Tibial nerve (tissue), 4 donors: Measurements from ENCODE around the gene EDN3. TPM values are rescaled to one million over a fixed set of nuclear protein-coding genes. Genes with fewer than 3 reads are reported as not detected.

ENCODE experiments used
- DNase-seq, 2 donors: peaks; one replicate each; pipeline ENCODE4 v3.0.0-alpha.2; 2019; ENCODE audit warnings: low spot score in 2 of 2
- H3K27ac ChIP-seq, 4 donors: fragments of 200-600 bp; sonication (generic) in 3 of 4; one replicate each; pipeline ENCODE4 v1.5.1; 2017 to 2019; ENCODE audit warnings: mild to moderate bottlenecking in 1 of 4
- H3K27me3 ChIP-seq, 2 donors: fragments of 200-600 bp; sonication (generic) in 1 of 2; one replicate each; pipeline versions ENCODE4 v1.5.1 to v1.6.0; 2017 to 2019
- H3K36me3 ChIP-seq, 3 donors: fragments of 200-600 bp; sonication (generic); one replicate each; pipeline ENCODE4 v1.5.1; 2018 to 2019
- H3K4me1 ChIP-seq, 4 donors: fragments of 200-600 bp; sonication (generic) in 3 of 4; one replicate each; pipeline ENCODE4 v1.5.1; 2017 to 2019
- H3K4me3 ChIP-seq, 4 donors: fragments of 200-600 bp; sonication (generic) in 3 of 4; one replicate each; pipeline ENCODE4 v1.5.1; 2017 to 2019; ENCODE audit warnings: mild to moderate bottlenecking in 1 of 4, moderate library complexity in 1 of 4
- H3K9me3 ChIP-seq, 4 donors: fragments of 200-600 bp; sonication (generic) in 3 of 4; one replicate each; pipeline ENCODE4 v1.5.1; 2017 to 2019
- CTCF ChIP-seq, 5 experiments: fragments of 200-600 bp in 3 of 5; fragments of 450-650 bp in 2 of 5; sonication (generic) in 3 of 5; IDR thresholded peaks; one replicate each; pipeline ENCODE4 v1.5.1; 2016 to 2019; ENCODE audit warnings: antibody characterized with exemption in 5 of 5, mild to moderate bottlenecking in 3 of 5, moderate library complexity in 2 of 5
- EP300 ChIP-seq, 2 donors: sonication (generic); formaldehyde crosslinking; IDR thresholded peaks; one replicate each; pipeline ENCODE4 v1.6.1; 2017; ENCODE audit warnings: antibody characterized with exemption in 2 of 2, mild to moderate bottlenecking in 1 of 2
- POLR2A ChIP-seq, 2 donors: fragments of 450-650 bp; IDR thresholded peaks; one replicate each; pipeline ENCODE4 v1.6.1; 2017; ENCODE audit warnings: antibody characterized with exemption in 2 of 2, mild to moderate bottlenecking in 2 of 2, moderate library complexity in 2 of 2
- WGBS, 2 donors: methylation state at CpG; one replicate each; pipeline ENCODE4 v1.1.5; 2018; 5-methylcytosine and 5-hydroxymethylcytosine counted together
- total RNA-seq, 4 donors: library from RNA; depleted of rRNA; stranded (reverse); fragments of >200 nt; gene quantifications; one replicate each; pipeline ENCODE4 v1.1.0, GENCODE V29; 2016

The EDN3 gene
- total RNA-seq, 4 donors from 2014 or later, result 2.9 TPM; not detected in 3

- H3K27me3 ChIP-seq, result peaks cover 0 to 7% of the 10 kb centered on the region in 2 donors
- H3K9me3 ChIP-seq, result no peaks in the 10 kb centered on the region
- 67 to 70% methylated on average over 3 of the region's 3 CpGs for WGBS, 2 donors
- no peak overlapping the region for H3K27ac ChIP-seq
- TF ChIP-seq POLR2A (IDR thresholded peaks at IDR 0.05) (no peak), CTCF (IDR thresholded peaks at IDR 0.05) (no peak), EP300 (IDR thresholded peaks at IDR 0.05) (no peak)
- no peak for DNase-seq
- no peak overlapping the region for H3K4me3 ChIP-seq
- no peaks in the 10 kb centered on the region for H3K36me3 ChIP-seq
- no peaks in the 10 kb centered on the region for H3K4me1 ChIP-seq
Observed at GRCh38 chr20:59375541-59375940, 75.1 kb downstream of the EDN3 start.

Other genes starting within 250 kb of the EDN3 start
- gene ZNF831, start 136.8 kb upstream of the EDN3 start, total RNA-seq, result 1 to 10 TPM in 1 of 4 donors, under 1 TPM in 3; under 0.01 to 1.8 (median 0.87) TPM